Mesenchymal stem cell (in vitro differentiated cells and primary cell): ENCODE results near the gene ANKRD6.

ENCODE experiments used
- DNase-seq: peaks from one replicate; pipeline ENCODE4 v3.0.0-alpha.2; 2013
- H2AFZ ChIP-seq: one replicate; pipeline ENCODE4 v1.6.1; 2013; ENCODE audit warnings: low read depth, mild to moderate bottlenecking, control low read depth, inconsistent platforms, low read length, moderate library complexity
- H2AK5ac ChIP-seq: 2 replicates; pipeline ENCODE4 v1.6.1; 2013; ENCODE audit warnings: low read length, moderate library complexity, mild to moderate bottlenecking, inconsistent platforms; ENCODE audit not compliant: severe bottlenecking
- H2BK120ac ChIP-seq: one replicate; pipeline ENCODE4 v1.6.1; 2013; ENCODE audit warnings: low read depth, mild to moderate bottlenecking, inconsistent platforms, low read length, moderate library complexity
- H2BK12ac ChIP-seq, 2 experiments: one replicate each; pipeline ENCODE4 v1.6.1; 2013; ENCODE audit warnings: inconsistent platforms in 2 of 2, low read length in 2 of 2, mild to moderate bottlenecking in 2 of 2, moderate library complexity in 2 of 2, control low read depth in 1 of 2
- H2BK15ac ChIP-seq: one replicate; pipeline ENCODE4 v1.6.1; 2013; ENCODE audit warnings: mild to moderate bottlenecking, low read depth, inconsistent platforms; ENCODE audit not compliant: poor library complexity, severe bottlenecking
- H2BK5ac ChIP-seq: 2 replicates; pipeline ENCODE4 v1.6.1; 2013; ENCODE audit warnings: low read depth, mild to moderate bottlenecking, low read length, control low read depth, inconsistent platforms; ENCODE audit not compliant: poor library complexity, severe bottlenecking
- H3K14ac ChIP-seq, 2 experiments: one replicate each; pipeline ENCODE4 v1.6.1; 2013; ENCODE audit warnings: inconsistent platforms in 2 of 2, low read length in 2 of 2, control low read depth in 1 of 2, mild to moderate bottlenecking in 1 of 2, moderate library complexity in 1 of 2
- H3K18ac ChIP-seq, 2 experiments: one replicate each; pipeline ENCODE4 v1.6.1; 2013; ENCODE audit warnings: inconsistent platforms in 2 of 2, low read length in 2 of 2, control low read depth in 1 of 2, low read depth in 1 of 2, mild to moderate bottlenecking in 1 of 2
- H3K23ac ChIP-seq, 2 experiments: one replicate each; pipeline ENCODE4 v1.6.1; 2013; ENCODE audit warnings: inconsistent platforms in 2 of 2, low read length in 2 of 2, mild to moderate bottlenecking in 2 of 2, moderate library complexity in 2 of 2, control low read depth in 1 of 2
- H3K27ac ChIP-seq: 2 replicates; pipeline ENCODE4 v1.5.1; 2013; ENCODE audit warnings: mild to moderate bottlenecking, moderate library complexity, low read length, control low read depth, inconsistent platforms; ENCODE audit not compliant: poor library complexity, severe bottlenecking
- H3K27me3 ChIP-seq, 2 experiments: 2 replicates each; pipeline versions ENCODE4 v1.6.1 to v1.7.0; 2013; ENCODE audit warnings: low read length in 2 of 2, mild to moderate bottlenecking in 2 of 2, moderate library complexity in 2 of 2, control low read depth in 1 of 2, inconsistent platforms in 1 of 2; ENCODE audit not compliant: control insufficient read depth in 1 of 2, insufficient read depth in 1 of 2
- H3K36me3 ChIP-seq, 2 experiments: 2 replicates each; pipeline versions ENCODE4 v1.6.1 to v1.7.0; 2013; ENCODE audit warnings: low read length in 2 of 2, control low read depth in 1 of 2, inconsistent platforms in 1 of 2, low read depth in 1 of 2, mild to moderate bottlenecking in 1 of 2; ENCODE audit not compliant: insufficient read depth in 2 of 2, control insufficient read depth in 1 of 2
- H3K4ac ChIP-seq, 2 experiments: one replicate each; pipeline ENCODE4 v1.6.1; 2013; ENCODE audit warnings: inconsistent platforms in 2 of 2, low read length in 2 of 2, mild to moderate bottlenecking in 2 of 2, moderate library complexity in 2 of 2, control low read depth in 1 of 2, low read depth in 1 of 2
- H3K4me1 ChIP-seq: 2 replicates; pipeline ENCODE4 v1.6.1; 2013; ENCODE audit warnings: low read depth, low read length, control low read depth; ENCODE audit not compliant: control insufficient read depth, insufficient read depth
- H3K4me2 ChIP-seq: 2 replicates; pipeline ENCODE4 v1.6.1; 2013; ENCODE audit warnings: low read length, mild to moderate bottlenecking, inconsistent platforms; ENCODE audit not compliant: poor library complexity, severe bottlenecking
- H3K4me3 ChIP-seq, 2 experiments: 2 replicates each; pipeline versions ENCODE4 v1.5.1 to v1.7.0; 2013; ENCODE audit warnings: low read length in 2 of 2, mild to moderate bottlenecking in 2 of 2, control low read depth in 1 of 2, low read depth in 1 of 2; ENCODE audit not compliant: insufficient read depth in 1 of 2
- H3K79me1 ChIP-seq: replicated peaks from 2 replicates; pipeline ENCODE4 v1.6.1; 2013; ENCODE audit warnings: mild to moderate bottlenecking, control low read depth, low read length, inconsistent platforms; ENCODE audit not compliant: poor library complexity, severe bottlenecking
- H3K9ac ChIP-seq: 2 replicates; pipeline ENCODE4 v1.7.0; 2013; ENCODE audit warnings: mild to moderate bottlenecking, low read length, moderate library complexity
- H3K9me3 ChIP-seq: 2 replicates; pipeline ENCODE4 v1.7.0; 2013; ENCODE audit warnings: mild to moderate bottlenecking, low read length; ENCODE audit not compliant: control insufficient read depth
- H4K8ac ChIP-seq: one replicate; pipeline ENCODE4 v1.6.1; 2013; ENCODE audit warnings: inconsistent platforms, mild to moderate bottlenecking, low read length, moderate library complexity
- H4K91ac ChIP-seq: one replicate; pipeline ENCODE4 v1.6.1; 2013; ENCODE audit warnings: mild to moderate bottlenecking, low read length, inconsistent platforms
- WGBS: methylation state at CpG from one replicate; pipeline ENCODE4 v1.1.7; 2013; ENCODE audit warnings: mixed read lengths; 5-methylcytosine and 5-hydroxymethylcytosine counted together

The ANKRD6 gene

DNA sequence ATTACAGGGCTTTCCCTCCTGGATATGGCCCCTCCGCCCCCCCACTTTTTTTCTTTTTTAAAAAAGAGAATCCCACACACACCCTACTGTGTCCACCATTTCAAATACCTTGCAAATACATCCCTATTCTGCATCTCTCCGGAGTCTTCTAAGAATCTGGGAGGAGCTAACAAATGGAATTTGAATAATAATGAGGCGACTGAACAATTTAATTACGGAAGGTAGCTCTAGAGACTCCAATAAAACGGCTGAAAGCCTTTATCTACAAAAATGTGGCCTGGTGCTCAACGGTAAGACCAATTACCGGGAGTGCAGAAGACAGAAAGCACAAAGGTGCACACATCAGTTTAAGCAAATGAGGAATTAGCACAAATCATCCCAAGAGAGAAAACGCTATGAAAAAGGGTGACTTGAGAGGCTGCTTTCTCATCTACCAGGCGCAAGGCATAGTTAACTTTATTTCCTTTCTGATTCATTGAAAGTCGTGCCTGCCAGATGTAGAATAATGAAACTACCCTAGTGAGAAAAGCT, 22.7 kb upstream of the ANKRD6 start:
- Histone ChIP-seq H4K8ac (no peak overlapping the region), H3K4me2 (no peak overlapping the region), H2BK12ac (no peak overlapping the region), H3K79me1 (no peaks in the 10 kb centered on the region), H3K4me1 (peaks cover 14% of the 10 kb centered on the region), H3K9ac (peak overlapping the region; percentile 77), H3K4me3 (peak overlapping the region in 1 of 2 experiments; percentile 77), H3K36me3 (no peaks in the 10 kb centered on the region), H3K9me3 (no peaks in the 10 kb centered on the region), H3K23ac (no peak overlapping the region), H2BK120ac (no peak overlapping the region), H4K91ac (no peak overlapping the region), H2BK5ac (no peak overlapping the region), H2BK15ac (no peak overlapping the region), H2AFZ (no peak overlapping the region), H3K27me3 (peaks cover 31 to 66% of the 10 kb centered on the region in 2 experiments), H3K18ac (no peak overlapping the region), H2AK5ac (no peak overlapping the region), H3K27ac (no peak overlapping the region), H3K4ac (no peak overlapping the region), H3K14ac (no peak overlapping the region)
- no peak for DNase-seq
- WGBS = 28% methylated on average over 8 of the region's 10 CpGs

- peaks cover 35 to 63% of the 10 kb centered on the region in 2 experiments for H3K27me3 ChIP-seq
- no peak overlapping the region for H2AFZ ChIP-seq
- H3K4ac ChIP-seq = no peak overlapping the region
- peak overlapping the region; percentile 93 for H3K4me2 ChIP-seq
- no peak overlapping the region for H3K27ac ChIP-seq
- no peak for DNase-seq
- H4K8ac ChIP-seq = no peak overlapping the region
- no peaks in the 10 kb centered on the region for H3K79me1 ChIP-seq
- no peak overlapping the region for H2AK5ac ChIP-seq
- no peak overlapping the region for H2BK15ac ChIP-seq
- peak overlapping the region; percentile 59 to 77 for H3K4me3 ChIP-seq
- H2BK12ac ChIP-seq = no peak overlapping the region
- peaks cover 14% of the 10 kb centered on the region for H3K4me1 ChIP-seq
- H3K18ac ChIP-seq = no peak overlapping the region
- H3K9me3 ChIP-seq = no peaks in the 10 kb centered on the region
- H2BK5ac ChIP-seq = no peak overlapping the region
- no peaks in the 10 kb centered on the region for H3K36me3 ChIP-seq
- WGBS = 16% methylated on average over 4 of the region's 4 CpGs
- no peak overlapping the region for H3K23ac ChIP-seq
- no peak overlapping the region for H3K14ac ChIP-seq
- peak overlapping the region; percentile 77 for H3K9ac ChIP-seq
- H2BK120ac ChIP-seq = no peak overlapping the region
- H4K91ac ChIP-seq = no peak overlapping the region
Measured at GRCh38 chr6:89410788-89411144, 22.2 kb upstream of the ANKRD6 start.

GRCh38 chr6:89411145-89412070, 21.5 kb upstream of the ANKRD6 start:
- Histone ChIP-seq H2BK15ac (no peak overlapping the region), H2AFZ (peak overlapping the region; percentile 76), H2AK5ac (no peak overlapping the region), H3K36me3 (no peaks in the 10 kb centered on the region), H3K9me3 (no peaks in the 10 kb centered on the region), H4K8ac (no peak overlapping the region), H3K4me1 (peaks cover 14% of the 10 kb centered on the region), H3K4me2 (peak overlapping the region; percentile 93), H2BK120ac (no peak overlapping the region), H3K18ac (peak overlapping the region in 1 of 2 experiments; percentile 57), H2BK12ac (no peak overlapping the region), H3K4me3 (peak overlapping the region; percentile 59 to 77), H3K27ac (no peak overlapping the region), H3K79me1 (no peaks in the 10 kb centered on the region), H3K27me3 (peaks cover 40 to 63% of the 10 kb centered on the region in 2 experiments), H4K91ac (no peak overlapping the region), H3K23ac (peak overlapping the region in 1 of 2 experiments; percentile 42), H2BK5ac (no peak overlapping the region), H3K9ac (peak overlapping the region; percentile 77), H3K4ac (no peak overlapping the region), H3K14ac (no peak overlapping the region)
- WGBS = under 1% methylated on average over 68 of the region's 93 CpGs
- peak; percentile 33 for DNase-seq
